NCI-H446 treated with DMSO at 0.1 percent for 48 hours (cell line): ENCODE data around the gene SSR3.

Experiments used
- DNase-seq: peaks from one replicate; lab custom pipeline; 2025; lab: John Stamatoyannopoulos, UW

The SSR3 gene

DNA sequence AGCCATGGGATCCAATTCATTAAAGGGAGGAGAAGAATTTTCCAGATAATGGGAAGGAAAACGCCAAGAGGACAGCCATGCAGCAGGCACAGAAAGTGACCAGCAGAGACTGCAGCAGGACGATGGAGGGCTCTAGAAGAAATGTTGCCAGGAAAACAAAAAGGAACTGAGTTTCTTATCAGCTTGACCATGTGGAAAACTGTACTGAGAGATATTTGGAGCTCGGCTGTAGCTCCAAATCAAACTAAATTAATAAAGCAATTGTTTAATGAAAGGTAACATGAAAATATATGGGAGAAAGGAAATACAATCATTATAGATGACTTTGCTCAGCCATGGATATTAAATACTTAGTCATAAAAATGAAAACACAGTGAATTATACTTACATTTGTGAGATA lies 63.7 kb downstream of the SSR3 start:
- DNase-seq, result no peak
